NCI-H748 (cell line): ENCODE results near the gene DLGAP4.

Source experiments
- DNase-seq: peaks from one replicate; lab custom pipeline; 2025; ENCODE audit not compliant: unreplicated experiment; lab: John Stamatoyannopoulos, UW

DLGAP4 gene

DNA sequence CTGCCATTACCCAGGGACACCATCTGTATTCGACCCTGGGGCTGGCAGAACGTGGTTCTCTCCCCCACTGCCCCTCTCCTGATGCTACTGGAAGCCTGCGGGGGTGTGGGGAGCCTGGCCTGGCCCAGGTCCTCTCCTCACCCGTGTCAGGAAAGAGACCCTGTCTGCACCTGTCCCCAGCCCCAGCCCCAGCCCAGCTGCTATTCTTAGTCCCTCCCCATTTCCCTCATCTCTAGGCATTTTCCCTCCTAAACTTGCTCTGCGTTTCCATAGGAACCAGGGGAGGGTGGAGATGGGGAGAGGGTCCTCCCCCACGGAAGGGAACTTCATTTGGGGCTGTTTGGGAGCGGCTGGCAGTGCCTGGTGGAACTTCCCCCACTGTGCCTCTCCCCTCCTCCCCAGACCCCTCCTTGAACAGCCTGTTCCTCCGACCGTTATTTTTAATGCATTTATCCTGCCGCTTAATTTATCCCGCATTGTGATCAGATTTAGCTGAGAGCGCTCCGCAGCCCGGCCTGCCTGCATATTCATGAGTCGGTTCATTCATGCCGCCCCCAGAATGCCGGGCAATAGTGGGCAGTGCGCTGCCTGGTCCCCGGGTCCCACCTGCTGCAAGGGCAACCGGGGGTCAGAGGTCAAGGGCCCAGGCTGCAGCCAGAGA lies 31.8 kb upstream of the DLGAP4 start:
- DNase-seq = no peak

DNA sequence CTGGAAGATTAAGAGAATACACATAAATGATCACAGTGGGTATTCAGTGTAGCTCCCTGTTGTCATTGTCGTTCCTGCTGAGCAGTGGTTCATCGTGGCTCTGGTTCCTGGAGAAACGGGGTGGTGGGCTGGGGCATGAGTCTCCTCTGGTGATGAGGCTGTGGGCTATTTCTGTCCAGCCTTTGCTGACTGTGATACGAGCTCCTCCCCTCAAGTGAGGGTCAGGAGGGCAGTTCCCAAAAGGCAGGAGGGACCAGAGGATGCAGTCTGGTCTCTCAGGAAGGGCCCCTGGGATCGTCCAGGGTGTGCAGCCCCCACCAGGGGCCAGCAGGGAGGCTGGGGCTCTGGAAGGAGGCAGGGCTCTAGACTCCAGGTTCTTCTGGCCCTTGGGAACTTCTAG lies 31.1 kb upstream of the DLGAP4 start:
- no peak for DNase-seq

GRCh38 chr20:36275441-36276189 lies 30.5 kb upstream of the DLGAP4 start:
- DNase-seq = no peak

DNA sequence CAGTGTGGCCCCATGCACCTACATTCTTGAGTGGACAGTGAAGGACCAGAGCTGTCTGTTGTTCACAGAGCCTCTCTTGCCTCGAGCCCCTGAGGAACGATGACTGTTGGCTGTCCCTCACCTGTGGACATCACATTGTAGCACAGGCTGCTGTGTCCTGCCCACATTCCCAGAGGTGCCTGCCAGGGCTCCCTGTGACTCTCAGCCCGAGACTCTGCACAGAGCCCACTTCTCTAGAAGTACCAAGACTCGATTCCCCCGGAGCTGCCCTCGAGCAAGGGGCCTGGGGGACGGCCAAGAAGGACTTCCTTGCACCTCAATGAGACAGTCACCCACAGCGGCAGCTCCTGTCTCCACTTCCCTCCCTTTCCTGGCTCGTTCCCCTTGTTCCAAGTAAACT lies 28.6 kb upstream of the DLGAP4 start:
- no peak for DNase-seq

- no peak for DNase-seq
Measured at GRCh38 chr20:36279362-36279761, 26.8 kb upstream of the DLGAP4 start.

DNA sequence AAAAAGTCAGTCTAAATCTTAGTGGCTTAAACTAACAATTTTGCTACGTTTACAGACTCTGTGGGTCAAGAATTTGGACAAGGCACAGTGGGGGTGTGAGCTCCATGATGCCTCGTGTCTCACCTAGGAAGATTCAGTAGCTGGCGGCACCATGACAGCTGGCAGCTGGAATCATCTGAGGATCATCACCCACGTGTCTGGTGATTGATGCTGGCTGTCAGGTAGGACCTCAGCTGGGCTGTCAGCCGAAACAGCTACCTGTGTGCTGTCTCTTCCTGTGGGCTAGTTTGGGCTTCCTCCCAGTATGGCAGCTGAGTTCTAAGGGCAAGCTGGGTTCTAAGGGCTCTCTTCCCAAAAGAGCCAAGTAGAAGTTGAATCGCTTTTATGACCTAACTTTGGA lies 26.4 kb upstream of the DLGAP4 start:
- no peak for DNase-seq

DNA sequence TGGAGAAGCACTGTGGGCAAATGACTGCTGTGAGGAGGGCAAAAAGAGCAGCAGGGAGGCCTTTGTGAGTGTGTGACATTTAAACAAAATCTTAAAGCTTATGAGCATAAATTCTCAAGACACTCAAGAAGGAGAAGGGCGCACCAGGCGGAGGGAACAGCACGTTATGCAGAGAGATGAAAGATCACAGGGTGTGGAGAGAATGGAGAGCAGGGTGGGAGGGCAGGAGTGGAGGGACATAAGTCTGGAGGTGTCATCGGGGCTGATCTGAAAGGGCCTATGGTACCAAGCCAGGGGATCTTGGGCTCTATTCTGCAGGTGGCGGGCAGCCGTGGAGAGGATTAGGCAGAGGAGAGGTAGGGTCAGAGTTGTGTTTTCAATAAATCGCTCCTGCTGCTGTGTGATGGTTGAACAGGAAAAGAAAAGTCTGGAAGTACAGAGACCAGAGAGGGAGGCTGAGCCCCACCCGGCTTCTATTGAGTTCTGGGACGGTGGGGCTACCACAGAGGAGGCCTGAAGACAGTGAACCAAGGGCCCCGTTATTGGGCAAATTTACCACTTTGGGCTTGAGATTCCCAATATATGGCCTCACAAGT lies 24.3 kb upstream of the DLGAP4 start:
- DNase-seq = no peak

DNA sequence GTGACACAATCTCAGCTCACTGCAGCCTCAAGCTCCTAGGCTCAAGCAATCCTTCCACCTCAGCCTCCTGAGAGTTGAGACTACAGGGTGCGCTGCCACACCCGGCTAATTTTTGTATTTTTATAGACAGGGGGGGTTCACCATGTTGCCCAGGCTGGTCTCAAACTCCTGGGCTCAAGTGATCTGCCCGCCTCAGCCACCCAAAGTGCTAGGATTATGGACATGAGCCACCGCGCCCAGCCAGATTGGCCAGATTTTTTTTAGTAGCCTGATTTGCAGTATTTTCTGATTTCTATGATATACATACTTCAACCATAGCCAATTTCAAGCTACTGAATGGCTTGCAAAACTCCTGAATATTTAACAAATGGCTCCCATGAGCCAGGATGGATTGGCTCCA lies 21.4 kb upstream of the DLGAP4 start:
- no peak for DNase-seq

GRCh38 chr20:36285746-36286447 lies 20.2 kb upstream of the DLGAP4 start:
- no peak for DNase-seq

DNA sequence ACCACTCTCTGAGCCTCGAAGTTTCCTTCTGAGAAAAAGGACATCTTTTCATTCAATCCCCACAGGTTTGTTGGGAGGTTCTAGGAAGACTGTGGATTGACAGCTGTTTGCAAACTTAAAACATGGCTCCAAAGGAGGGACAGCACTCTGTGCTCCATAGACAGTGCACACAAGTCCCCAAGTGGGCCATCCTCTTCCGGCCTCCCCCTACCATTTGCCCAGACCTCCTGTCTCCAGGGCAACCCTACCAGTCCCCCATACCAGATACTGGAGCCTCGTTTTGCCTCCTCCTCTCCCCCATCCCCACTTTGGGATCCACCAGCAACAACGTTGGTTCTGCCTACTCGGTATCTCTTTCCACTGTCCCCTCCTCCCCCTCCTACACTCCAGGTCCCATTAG lies 8.5 kb upstream of the DLGAP4 start:
- DNase-seq = no peak

GRCh38 chr20:36298061-36298460 lies 8.1 kb upstream of the DLGAP4 start:
- no peak for DNase-seq

GRCh38 chr20:36298795-36299339 lies 7.3 kb upstream of the DLGAP4 start:
- no peak for DNase-seq

DNA sequence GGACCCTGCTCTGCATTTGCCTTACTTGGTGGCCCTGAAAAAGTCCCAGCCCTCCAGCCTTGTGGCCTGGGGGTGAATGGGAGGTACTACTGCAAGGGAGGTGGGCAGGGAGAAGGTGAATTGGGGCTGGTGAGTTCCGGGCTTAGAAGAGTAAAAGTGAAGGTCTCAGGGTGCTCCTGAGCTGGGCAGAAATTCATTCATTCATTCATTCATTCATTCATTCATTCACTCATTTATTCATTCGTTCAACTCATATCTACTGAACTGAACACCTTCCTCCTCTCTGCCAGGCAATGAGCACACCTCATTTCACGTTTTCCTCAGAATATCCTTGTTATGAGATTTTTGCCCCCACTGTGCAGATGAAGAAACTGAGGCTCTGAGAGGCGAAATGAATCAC lies 6.7 kb upstream of the DLGAP4 start:
- DNase-seq = no peak

GRCh38 chr20:36301359-36302119 lies 4.6 kb upstream of the DLGAP4 start:
- DNase-seq = no peak

GRCh38 chr20:36303020-36303595 lies 3.0 kb upstream of the DLGAP4 start:
- DNase-seq = no peak

DNA sequence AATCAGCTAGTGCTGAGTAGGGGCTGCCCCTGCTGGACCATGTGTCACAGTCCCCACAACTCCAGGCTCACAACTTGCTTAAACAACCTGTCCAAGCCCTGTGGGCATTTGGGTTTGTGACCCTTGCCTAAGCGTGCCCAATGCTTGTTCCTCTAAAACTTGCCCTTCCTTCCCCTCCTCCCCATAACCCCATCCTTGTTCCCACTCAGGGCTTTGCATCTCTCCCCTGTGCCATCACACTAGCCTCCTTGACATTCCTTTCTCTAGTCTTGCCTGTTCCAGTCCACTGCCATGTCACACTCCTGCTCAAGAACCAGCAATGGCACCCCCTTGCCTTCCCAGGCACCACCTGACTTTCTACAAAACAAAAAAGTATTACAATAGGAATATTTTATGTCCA lies 2.3 kb upstream of the DLGAP4 start:
- no peak for DNase-seq

DNA sequence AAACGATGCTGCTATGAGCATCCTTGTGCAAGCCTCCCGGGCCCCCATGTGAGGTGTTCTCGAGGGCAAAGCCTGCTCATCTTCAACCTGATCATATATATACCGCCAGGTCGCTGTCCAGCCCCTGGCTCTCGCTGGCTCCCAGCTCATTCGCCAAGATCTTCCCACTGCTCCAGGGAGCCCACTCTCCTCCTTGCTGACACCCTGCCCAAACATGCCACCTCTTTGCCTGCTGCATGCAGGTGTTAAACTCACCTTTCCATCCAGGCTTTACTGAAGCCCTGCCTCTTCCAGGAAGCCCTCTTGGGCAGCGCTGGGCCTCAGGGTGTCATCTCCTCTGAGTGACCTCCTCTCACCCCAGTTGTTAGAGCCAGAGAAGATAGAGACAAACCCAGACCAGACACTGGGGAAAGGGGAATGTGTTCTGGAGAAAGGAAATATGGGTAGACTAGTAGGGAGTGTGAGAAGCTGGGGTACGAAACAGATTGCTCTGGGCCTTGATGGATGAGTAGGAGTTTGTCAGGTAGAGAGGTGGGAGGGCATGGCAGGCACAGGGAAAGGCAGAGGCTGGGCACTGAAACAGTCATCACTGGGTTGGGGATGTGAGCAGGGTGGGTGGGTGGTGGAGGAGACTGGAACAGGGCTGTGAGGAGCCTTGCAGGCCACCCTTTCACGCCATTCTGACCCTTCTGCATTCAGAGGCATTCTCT lies 1.2 kb upstream of the DLGAP4 start:
- DNase-seq = no peak

DNA sequence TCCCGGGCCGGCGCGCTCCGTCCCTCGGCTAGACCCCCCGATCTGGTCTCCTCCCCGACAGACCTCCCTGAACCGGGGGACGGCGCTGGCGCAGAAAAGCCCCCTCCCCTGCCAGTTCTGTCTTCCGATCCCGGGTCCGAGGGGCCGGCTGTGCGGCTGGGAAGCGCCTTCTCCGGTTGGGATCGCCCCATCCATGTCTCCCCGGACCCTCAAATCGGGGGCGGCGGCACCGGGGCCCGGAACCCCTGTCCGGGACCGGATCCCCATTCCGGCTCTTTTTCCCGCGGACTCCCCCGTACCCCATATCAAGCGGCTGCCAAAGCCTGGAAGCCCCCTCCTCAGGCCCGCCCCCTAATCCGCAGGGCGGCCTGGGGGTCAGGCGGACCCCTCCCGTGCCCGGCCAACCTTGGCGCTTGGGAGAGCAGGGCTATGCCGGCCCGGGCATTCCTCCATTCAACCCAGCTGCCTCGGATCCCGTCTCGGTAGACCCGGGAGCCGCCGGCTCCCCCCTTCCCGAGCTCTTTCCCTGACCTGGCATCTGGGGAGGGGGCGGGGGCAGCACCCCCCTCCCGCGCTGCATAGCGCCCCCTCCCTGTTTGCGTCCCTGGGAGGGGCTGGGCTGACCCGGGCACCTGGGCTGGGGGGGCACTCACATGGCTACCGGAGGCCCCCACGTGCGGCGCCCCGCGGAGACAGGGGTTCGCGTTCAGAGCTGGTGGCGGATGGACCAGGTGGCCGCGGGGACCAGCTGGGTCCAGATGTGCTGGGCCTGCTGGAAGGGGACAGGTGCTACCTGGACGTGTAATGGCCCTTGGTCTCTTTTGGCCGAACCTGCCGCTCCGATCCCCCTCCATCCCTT lies 643 bp downstream of the DLGAP4 start:
- no peak for DNase-seq
